ENCODE results near the gene MSH3.

Gene MSH3

DNA sequence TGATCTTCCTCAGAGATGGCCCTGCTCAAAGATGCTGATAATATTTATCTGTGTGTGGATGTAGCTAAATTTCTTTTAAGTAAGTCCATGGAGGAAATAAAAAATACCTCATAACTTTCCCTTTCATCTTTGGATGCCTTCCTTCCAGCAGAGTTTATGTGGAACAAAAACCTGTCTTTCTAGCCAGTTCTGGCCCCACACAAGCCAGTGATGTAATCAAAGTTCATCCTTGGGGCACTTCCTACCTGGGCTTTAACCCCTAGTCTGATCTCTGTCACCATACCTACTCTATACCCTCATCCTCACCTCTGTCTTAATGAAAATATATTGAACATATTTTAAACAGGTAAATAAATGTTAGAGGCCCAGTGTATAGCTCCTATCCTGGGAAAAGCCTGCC, 265.9 kb downstream of the MSH3 start:
- no peak for DNase-seq (ENCODE audit: low read depth)
- TF ChIP-seq, protein P1, sequence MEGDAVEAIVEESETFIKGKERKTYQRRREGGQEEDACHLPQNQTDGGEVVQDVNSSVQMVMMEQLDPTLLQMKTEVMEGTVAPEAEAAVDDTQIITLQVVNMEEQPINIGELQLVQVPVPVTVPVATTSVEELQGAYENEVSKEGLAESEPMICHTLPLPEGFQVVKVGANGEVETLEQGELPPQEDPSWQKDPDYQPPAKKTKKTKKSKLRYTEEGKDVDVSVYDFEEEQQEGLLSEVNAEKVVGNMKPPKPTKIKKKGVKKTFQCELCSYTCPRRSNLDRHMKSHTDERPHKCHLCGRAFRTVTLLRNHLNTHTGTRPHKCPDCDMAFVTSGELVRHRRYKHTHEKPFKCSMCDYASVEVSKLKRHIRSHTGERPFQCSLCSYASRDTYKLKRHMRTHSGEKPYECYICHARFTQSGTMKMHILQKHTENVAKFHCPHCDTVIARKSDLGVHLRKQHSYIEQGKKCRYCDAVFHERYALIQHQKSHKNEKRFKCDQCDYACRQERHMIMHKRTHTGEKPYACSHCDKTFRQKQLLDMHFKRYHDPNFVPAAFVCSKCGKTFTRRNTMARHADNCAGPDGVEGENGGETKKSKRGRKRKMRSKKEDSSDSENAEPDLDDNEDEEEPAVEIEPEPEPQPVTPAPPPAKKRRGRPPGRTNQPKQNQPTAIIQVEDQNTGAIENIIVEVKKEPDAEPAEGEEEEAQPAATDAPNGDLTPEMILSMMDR (IDR thresholded peaks at IDR 0.05; ENCODE audit: control insufficient read depth, extremely low read depth, insufficient read depth), result no peak
- H3K4me3 ChIP-seq (ENCODE audit: low read depth, low read length), result no peak overlapping the region

DNA sequence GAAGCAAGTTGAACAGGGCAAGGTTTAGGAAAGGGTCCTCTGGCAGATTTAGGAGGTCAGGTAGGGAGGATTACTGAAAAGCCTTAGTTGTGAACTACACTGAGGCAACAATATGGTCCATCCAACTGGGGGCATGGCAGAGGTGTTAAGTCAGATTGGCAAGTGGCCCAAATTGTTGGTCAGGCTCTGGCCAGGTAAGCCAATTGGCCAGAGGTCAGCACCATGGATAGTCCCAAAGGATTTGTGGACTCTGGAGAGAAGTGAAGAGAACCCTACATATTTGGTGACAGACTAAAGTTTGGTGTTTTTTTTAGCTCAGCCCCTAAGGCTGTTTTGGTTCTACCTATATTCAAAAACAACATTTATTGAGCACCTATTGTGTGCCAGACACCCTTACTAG, 266.6 kb downstream of the MSH3 start:
- DNase-seq (ENCODE audit: low read depth), result no peak
- no peak overlapping the region for H3K4me3 ChIP-seq (ENCODE audit: low read depth, low read length)
- TF ChIP-seq, protein P1 (IDR thresholded peaks at IDR 0.05; ENCODE audit: control insufficient read depth, extremely low read depth, insufficient read depth), result no peak

DNA sequence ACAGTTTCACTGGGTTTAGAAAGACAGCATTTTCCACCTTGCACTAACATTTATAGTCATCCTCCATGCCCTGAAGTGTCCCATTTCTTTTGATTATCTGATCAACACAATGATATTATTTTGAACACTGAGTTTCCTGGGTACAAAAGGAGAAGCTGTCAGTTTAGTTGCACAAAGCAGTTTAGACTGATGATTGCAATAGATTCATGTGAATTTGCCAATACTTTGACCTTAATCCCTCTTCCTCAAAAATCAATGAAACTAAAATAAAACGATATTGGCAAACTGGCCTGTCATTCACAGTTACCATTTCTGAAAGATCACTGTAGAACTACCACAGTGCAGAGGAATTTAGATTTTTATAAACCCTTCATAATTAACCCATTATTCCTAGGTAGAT, 271.5 kb downstream of the MSH3 start:
- no peak for DNase-seq (ENCODE audit: low read depth)
- TF ChIP-seq, protein P1 (IDR thresholded peaks at IDR 0.05; ENCODE audit: control insufficient read depth, extremely low read depth, insufficient read depth), result no peak
- no peak overlapping the region for H3K4me3 ChIP-seq (ENCODE audit: low read depth, low read length)

Data from LNCaP clone FGC (cell line).